Trophoblast cell (in vitro differentiated cells and primary cell): ENCODE measurements around the gene AHDC1.

Experiments
- DNase-seq, 2 donors: peaks; one replicate each; pipeline ENCODE4 v3.0.0-alpha.2; 2016
- H2AFZ ChIP-seq: 2 replicates; pipeline ENCODE4 v1.6.1; 2013; ENCODE audit warnings: low read length, moderate library complexity, mild to moderate bottlenecking; ENCODE audit not compliant: insufficient read depth, poor library complexity
- H2AK5ac ChIP-seq: 2 replicates; pipeline ENCODE4 v1.6.1; 2013; ENCODE audit warnings: mild to moderate bottlenecking, low read length
- H2BK120ac ChIP-seq: 2 replicates; pipeline ENCODE4 v1.6.1; 2013; ENCODE audit warnings: low read length, mild to moderate bottlenecking, moderate library complexity; ENCODE audit not compliant: insufficient read depth, poor library complexity
- H2BK12ac ChIP-seq: 2 replicates; pipeline ENCODE4 v1.6.1; 2013; ENCODE audit warnings: mild to moderate bottlenecking, low read length, moderate library complexity
- H2BK5ac ChIP-seq: 2 replicates; pipeline ENCODE4 v1.6.1; 2013; ENCODE audit warnings: low read length, low read depth, moderate library complexity, mild to moderate bottlenecking; ENCODE audit not compliant: poor library complexity
- H3K14ac ChIP-seq: 2 replicates; pipeline ENCODE4 v1.6.1; 2013; ENCODE audit warnings: mild to moderate bottlenecking, low read length
- H3K18ac ChIP-seq: 2 replicates; pipeline ENCODE4 v1.6.1; 2013; ENCODE audit warnings: mild to moderate bottlenecking, low read length
- H3K23ac ChIP-seq: 2 replicates; pipeline ENCODE4 v1.6.1; 2013; ENCODE audit warnings: low read length
- H3K27ac ChIP-seq: 2 replicates; pipeline ENCODE4 v1.5.1; 2013; ENCODE audit warnings: low read depth, mild to moderate bottlenecking, inconsistent platforms, low read length, moderate library complexity
- H3K27me3 ChIP-seq: 2 replicates; pipeline ENCODE4 v1.6.1; 2013; ENCODE audit warnings: inconsistent platforms, mild to moderate bottlenecking, low read length, moderate library complexity; ENCODE audit not compliant: insufficient read depth
- H3K36me3 ChIP-seq, 2 experiments: 1 replicate in 1 of 2; 2 replicates in 1 of 2; pipeline ENCODE4 v1.6.1; 2013; ENCODE audit warnings: low read length in 2 of 2, mild to moderate bottlenecking in 2 of 2, moderate library complexity in 1 of 2; ENCODE audit not compliant: insufficient read depth in 2 of 2, control insufficient read depth in 1 of 2
- H3K4ac ChIP-seq: 2 replicates; pipeline ENCODE4 v1.6.1; 2013; ENCODE audit warnings: low read depth, mild to moderate bottlenecking, low read length, moderate library complexity
- H3K4me1 ChIP-seq, 2 experiments: 1 replicate in 1 of 2; 2 replicates in 1 of 2; pipeline ENCODE4 v1.6.1; 2013; ENCODE audit warnings: low read length in 2 of 2, mild to moderate bottlenecking in 2 of 2, moderate library complexity in 1 of 2; ENCODE audit not compliant: insufficient read depth in 2 of 2, control insufficient read depth in 1 of 2
- H3K4me2 ChIP-seq: 2 replicates; pipeline ENCODE4 v1.6.1; 2013; ENCODE audit warnings: inconsistent platforms, mild to moderate bottlenecking, low read length, moderate library complexity
- H3K4me3 ChIP-seq: 2 replicates; pipeline ENCODE4 v1.5.1; 2013; ENCODE audit warnings: mild to moderate bottlenecking, low read depth, low read length, inconsistent platforms
- H3K79me1 ChIP-seq: one replicate; pipeline ENCODE4 v1.6.1; 2013; ENCODE audit warnings: low read length
- H3K79me2 ChIP-seq: 2 replicates; pipeline ENCODE4 v1.6.1; 2013; ENCODE audit warnings: low read length, mild to moderate bottlenecking; ENCODE audit not compliant: control insufficient read depth, insufficient read depth, poor library complexity
- H3K9ac ChIP-seq: 2 replicates; pipeline ENCODE4 v1.6.1; 2013; ENCODE audit warnings: mild to moderate bottlenecking, low read length
- H3K9me3 ChIP-seq: 2 replicates; pipeline ENCODE4 v1.6.1; 2013; ENCODE audit warnings: low read depth, mild to moderate bottlenecking, control low read depth, inconsistent platforms, low read length; ENCODE audit not compliant: insufficient read depth
- H4K12ac ChIP-seq: 2 replicates; pipeline ENCODE4 v1.6.1; 2013; ENCODE audit warnings: low read depth, mild to moderate bottlenecking, low read length, moderate library complexity
- H4K8ac ChIP-seq: 2 replicates; pipeline ENCODE4 v1.6.1; 2013; ENCODE audit warnings: low read depth, mild to moderate bottlenecking, low read length, moderate library complexity
- H4K91ac ChIP-seq: one replicate; pipeline ENCODE4 v1.6.1; 2013; ENCODE audit warnings: low read depth, mild to moderate bottlenecking, low read length, moderate library complexity
- WGBS: extraction: QIAGEN DNeasy Blood & Tissue Kit; methylation state at CpG from one replicate; pipeline ENCODE4 v1.1.7; 2013; ENCODE audit warnings: missing lambda C conversion rate; ENCODE audit not compliant: insufficient read length, insufficient coverage; ENCODE audit errors: extremely low coverage; 5-methylcytosine and 5-hydroxymethylcytosine counted together

Gene AHDC1

GRCh38 chr1:27584453-27584852 is 19.5 kb downstream of the AHDC1 start:
- no peak overlapping the region for H3K4me3 ChIP-seq
- no peaks in the 10 kb centered on the region for H3K27me3 ChIP-seq

GRCh38 chr1:27583479-27583878 is 20.5 kb downstream of the AHDC1 start:
- H3K18ac ChIP-seq = no peak overlapping the region
- WGBS = no CpG with 5 or more reads among the region's 3 CpGs
- no peak overlapping the region for H2BK5ac ChIP-seq
- no peak overlapping the region for H2BK120ac ChIP-seq
- H3K27me3 ChIP-seq = no peaks in the 10 kb centered on the region
- H3K4me1 ChIP-seq = peaks cover 0 to 5% of the 10 kb centered on the region in 2 experiments
- H3K36me3 ChIP-seq = peaks cover 21 to 22% of the 10 kb centered on the region in 2 experiments
- no peak for DNase-seq
- H2BK12ac ChIP-seq = no peak overlapping the region
- no peak overlapping the region for H3K27ac ChIP-seq
- no peak overlapping the region for H4K91ac ChIP-seq
- H2AFZ ChIP-seq = no peak overlapping the region
- H3K23ac ChIP-seq = no peak overlapping the region
- H2AK5ac ChIP-seq = no peak overlapping the region
- H3K79me2 ChIP-seq = peaks cover 15% of the 10 kb centered on the region
- no peak overlapping the region for H3K14ac ChIP-seq
- no peak overlapping the region for H3K4me3 ChIP-seq
- H4K8ac ChIP-seq = no peak overlapping the region
- H3K4ac ChIP-seq = peak overlapping the region; percentile 49
- no peak overlapping the region for H3K9ac ChIP-seq
- H3K79me1 ChIP-seq = no peaks in the 10 kb centered on the region
- H3K4me2 ChIP-seq = no peak overlapping the region
- H4K12ac ChIP-seq = no peak overlapping the region
- no peaks in the 10 kb centered on the region for H3K9me3 ChIP-seq

More at GRCh38 chr1:27584453-27584852, 19.5 kb downstream of the AHDC1 start:
- Histone ChIP-seq H3K9ac (no peak overlapping the region), H2AFZ (no peak overlapping the region), H2BK12ac (no peak overlapping the region), H3K79me1 (no peaks in the 10 kb centered on the region), H2BK5ac (no peak overlapping the region), H4K91ac (no peak overlapping the region), H3K4ac (no peak overlapping the region), H3K4me2 (no peak overlapping the region), H2AK5ac (no peak overlapping the region), H3K18ac (no peak overlapping the region), H3K4me1 (peaks cover 0 to 2% of the 10 kb centered on the region in 2 experiments), H3K23ac (no peak overlapping the region), H3K27ac (no peak overlapping the region), H2BK120ac (no peak overlapping the region), H3K36me3 (peaks cover 30 to 31% of the 10 kb centered on the region in 2 experiments), H4K12ac (no peak overlapping the region), H4K8ac (no peak overlapping the region), H3K9me3 (no peaks in the 10 kb centered on the region), H3K14ac (no peak overlapping the region), H3K79me2 (peaks cover 15% of the 10 kb centered on the region)
- WGBS = no CpG with 5 or more reads among the region's 3 CpGs
- no peak for DNase-seq

- Histone ChIP-seq H3K79me1 (no peaks in the 10 kb centered on the region), H3K4me2 (no peak overlapping the region), H3K23ac (no peak overlapping the region), H3K4me1 (peaks cover 9% of the 10 kb centered on the region in 2 experiments), H4K12ac (no peak overlapping the region), H3K9ac (no peak overlapping the region), H4K8ac (no peak overlapping the region), H4K91ac (no peak overlapping the region), H3K27me3 (no peaks in the 10 kb centered on the region), H3K4me3 (no peak overlapping the region), H2BK12ac (no peak overlapping the region), H3K9me3 (no peaks in the 10 kb centered on the region), H3K4ac (peak overlapping the region; percentile 16), H2AK5ac (no peak overlapping the region), H2BK120ac (no peak overlapping the region), H2BK5ac (no peak overlapping the region), H3K36me3 (peaks cover 11 to 16% of the 10 kb centered on the region in 2 experiments), H3K18ac (no peak overlapping the region), H3K79me2 (peaks cover 13% of the 10 kb centered on the region), H3K14ac (no peak overlapping the region), H2AFZ (no peak overlapping the region), H3K27ac (no peak overlapping the region)
- DNase-seq = no peak
- no CpG with 5 or more reads among the region's 6 CpGs for WGBS
These were observed 22.1 kb downstream of the AHDC1 start for GRCh38 chr1:27581823-27582243.

GRCh38 chr1:27577504-27578188 is 26.3 kb downstream of the AHDC1 start:
- no peak overlapping the region for H2BK120ac ChIP-seq
- peak overlapping the region; percentile 16 for H3K4ac ChIP-seq
- DNase-seq = no peak
- peaks cover 32% of the 10 kb centered on the region for H3K79me1 ChIP-seq
- H3K36me3 ChIP-seq = peaks cover 5% of the 10 kb centered on the region in 2 experiments
- no peak overlapping the region for H3K23ac ChIP-seq
- H2AFZ ChIP-seq = no peak overlapping the region
- no peak overlapping the region for H2BK12ac ChIP-seq
- no peak overlapping the region for H2AK5ac ChIP-seq
- H3K9me3 ChIP-seq = no peaks in the 10 kb centered on the region
- no peak overlapping the region for H3K14ac ChIP-seq
- no peak overlapping the region for H3K4me2 ChIP-seq
- H3K9ac ChIP-seq = no peak overlapping the region
- H4K91ac ChIP-seq = no peak overlapping the region
- no peak overlapping the region for H4K8ac ChIP-seq
- no peak overlapping the region for H4K12ac ChIP-seq
- no peak overlapping the region for H2BK5ac ChIP-seq
- no peaks in the 10 kb centered on the region for H3K27me3 ChIP-seq
- peaks cover 40 to 42% of the 10 kb centered on the region in 2 experiments for H3K4me1 ChIP-seq
- no peak overlapping the region for H3K4me3 ChIP-seq
- H3K27ac ChIP-seq = peak overlapping the region; percentile 20
- no peak overlapping the region for H3K18ac ChIP-seq
- H3K79me2 ChIP-seq = peaks cover 24% of the 10 kb centered on the region
- WGBS = no CpG with 5 or more reads among the region's 4 CpGs
